ENCODE results near the gene COX6A2. TPM values are rescaled to one million over a fixed set of nuclear protein-coding genes. Genes with fewer than 3 reads are reported as not detected.
A peak's percentile ranks its signal among the peaks of the same experiment; 100 is the strongest.

COX6A2 gene
- total RNA-seq, 1 donor from 2014 or later: not detected

DNA sequence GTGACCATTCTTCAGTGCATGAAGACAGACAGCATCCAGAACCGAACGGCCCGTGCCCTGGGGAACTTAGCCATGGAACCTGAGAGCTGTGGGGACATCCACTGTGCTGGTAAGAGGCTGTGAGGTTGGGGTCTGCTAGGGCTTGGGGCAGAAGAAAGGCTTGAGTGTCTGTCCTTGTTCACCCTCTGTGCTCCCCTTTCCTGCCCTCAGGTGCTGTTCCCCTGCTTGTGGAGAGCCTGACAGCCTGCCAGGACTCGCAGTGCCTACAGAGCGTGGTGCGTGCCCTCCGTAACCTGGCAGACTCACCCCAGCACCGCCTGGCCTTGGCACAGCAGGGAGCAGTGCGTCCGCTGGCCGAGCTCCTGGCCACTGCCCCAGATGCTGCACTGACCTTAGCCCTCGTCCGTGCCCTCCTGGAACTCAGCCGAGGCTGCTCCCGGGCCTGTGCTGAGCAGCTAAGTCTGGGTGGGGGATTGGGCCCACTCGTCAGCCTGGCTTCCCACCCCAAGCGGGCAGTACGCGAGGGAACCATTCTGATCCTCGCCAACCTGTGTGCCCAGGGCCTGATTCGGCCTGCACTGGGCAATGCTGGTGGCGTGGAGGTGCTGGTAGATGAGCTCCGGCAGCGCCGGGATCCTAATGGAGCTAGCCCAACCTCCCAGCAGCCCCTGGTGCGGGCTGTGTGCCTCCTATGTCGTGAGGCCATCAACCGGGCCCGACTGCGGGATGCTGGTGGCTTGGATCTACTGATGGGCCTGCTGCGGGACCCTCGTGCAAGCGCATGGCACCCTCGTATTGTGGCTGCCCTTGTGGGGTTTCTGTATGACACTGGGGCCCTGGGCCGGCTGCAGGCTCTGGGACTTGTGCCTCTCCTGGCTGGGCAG lies 34.0 kb upstream of the COX6A2 start:
- TF ChIP-seq, protein P1, sequence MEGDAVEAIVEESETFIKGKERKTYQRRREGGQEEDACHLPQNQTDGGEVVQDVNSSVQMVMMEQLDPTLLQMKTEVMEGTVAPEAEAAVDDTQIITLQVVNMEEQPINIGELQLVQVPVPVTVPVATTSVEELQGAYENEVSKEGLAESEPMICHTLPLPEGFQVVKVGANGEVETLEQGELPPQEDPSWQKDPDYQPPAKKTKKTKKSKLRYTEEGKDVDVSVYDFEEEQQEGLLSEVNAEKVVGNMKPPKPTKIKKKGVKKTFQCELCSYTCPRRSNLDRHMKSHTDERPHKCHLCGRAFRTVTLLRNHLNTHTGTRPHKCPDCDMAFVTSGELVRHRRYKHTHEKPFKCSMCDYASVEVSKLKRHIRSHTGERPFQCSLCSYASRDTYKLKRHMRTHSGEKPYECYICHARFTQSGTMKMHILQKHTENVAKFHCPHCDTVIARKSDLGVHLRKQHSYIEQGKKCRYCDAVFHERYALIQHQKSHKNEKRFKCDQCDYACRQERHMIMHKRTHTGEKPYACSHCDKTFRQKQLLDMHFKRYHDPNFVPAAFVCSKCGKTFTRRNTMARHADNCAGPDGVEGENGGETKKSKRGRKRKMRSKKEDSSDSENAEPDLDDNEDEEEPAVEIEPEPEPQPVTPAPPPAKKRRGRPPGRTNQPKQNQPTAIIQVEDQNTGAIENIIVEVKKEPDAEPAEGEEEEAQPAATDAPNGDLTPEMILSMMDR (IDR thresholded peaks at IDR 0.05; ENCODE audit: unreplicated experiment): no peak
- Mint-ChIP-seq H3K4me1 (ENCODE audit: unreplicated experiment) (peaks cover 13% of the 10 kb centered on the region), H3K27me3 (ENCODE audit: unreplicated experiment) (peaks cover 32% of the 10 kb centered on the region), H3K27ac (ENCODE audit: unreplicated experiment) (no peak overlapping the region), H3K4me3 (ENCODE audit: unreplicated experiment) (peak overlapping the region; percentile 74), H3K9me3 (ENCODE audit: unreplicated experiment) (no peaks in the 10 kb centered on the region), H3K36me3 (ENCODE audit: low read depth, unreplicated experiment) (peaks cover 15% of the 10 kb centered on the region)
- DNase-seq (ENCODE audit: low spot score): no peak

DNA sequence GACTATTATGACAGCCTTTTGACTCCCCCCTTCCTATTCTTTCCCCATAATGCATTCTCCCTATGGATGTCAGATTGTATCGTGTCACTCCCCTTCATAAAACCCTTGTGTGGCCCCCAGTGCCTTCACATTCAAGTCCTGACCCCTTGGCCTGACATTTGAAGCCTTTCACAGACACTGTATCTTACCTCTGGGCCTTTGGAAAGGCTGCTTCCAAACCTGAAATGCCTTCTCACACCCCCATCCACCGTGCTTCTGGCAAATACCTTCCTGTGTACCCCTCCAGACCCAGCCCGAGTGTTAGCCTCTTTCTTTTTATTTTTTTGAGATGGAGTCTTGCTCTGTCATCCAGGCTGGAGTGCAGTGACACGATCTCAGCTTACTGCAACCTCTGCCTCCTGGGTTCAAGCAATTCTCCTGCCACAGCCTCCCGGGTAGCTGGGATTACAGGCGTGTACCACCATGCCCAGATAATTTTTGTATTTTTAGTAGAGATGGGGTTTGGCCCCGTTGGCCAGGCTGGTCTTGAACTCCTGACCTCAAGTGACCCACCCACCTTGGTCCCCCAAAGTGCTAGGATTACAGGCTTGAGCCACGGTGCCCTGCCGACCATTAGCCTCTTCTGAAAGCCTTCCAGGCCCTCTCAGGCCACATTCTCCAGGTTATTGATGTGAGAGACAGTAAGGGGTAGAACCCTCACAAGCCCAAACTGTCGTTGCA lies 33.2 kb upstream of the COX6A2 start:
- Mint-ChIP-seq H3K36me3 (ENCODE audit: low read depth, unreplicated experiment) (peaks cover 12% of the 10 kb centered on the region), H3K27ac (ENCODE audit: unreplicated experiment) (peak overlapping the region; percentile 84), H3K4me3 (ENCODE audit: unreplicated experiment) (peak overlapping the region; percentile 74), H3K4me1 (ENCODE audit: unreplicated experiment) (peaks cover 12% of the 10 kb centered on the region), H3K9me3 (ENCODE audit: unreplicated experiment) (no peaks in the 10 kb centered on the region), H3K27me3 (ENCODE audit: unreplicated experiment) (peaks cover 30% of the 10 kb centered on the region)
- no peak for DNase-seq (ENCODE audit: low spot score)
- TF ChIP-seq, protein P1 (IDR thresholded peaks at IDR 0.05; ENCODE audit: unreplicated experiment): no peak

DNA sequence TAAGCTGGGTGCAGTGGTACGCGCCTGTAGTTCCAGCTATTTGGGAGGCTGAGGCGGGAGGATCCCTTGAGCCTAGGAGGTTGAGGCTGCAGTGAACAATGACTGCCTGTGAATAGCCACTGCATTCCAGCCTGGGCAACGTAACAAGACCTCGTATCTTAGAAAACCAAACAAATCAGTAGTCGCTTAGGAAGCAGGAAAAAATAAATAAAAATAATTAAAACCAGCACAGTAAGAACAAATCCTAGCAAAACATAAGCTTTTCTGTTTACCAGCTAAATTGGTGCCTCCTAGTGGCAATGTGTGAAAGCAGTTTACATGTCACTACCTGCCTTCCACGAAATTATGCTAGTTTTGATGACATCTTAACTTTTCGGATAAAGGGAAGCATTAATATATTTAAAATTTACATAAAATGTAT lies 32.4 kb upstream of the COX6A2 start:
- Mint-ChIP-seq H3K27ac (ENCODE audit: unreplicated experiment) (peak overlapping the region; percentile 93), H3K9me3 (ENCODE audit: unreplicated experiment) (no peaks in the 10 kb centered on the region), H3K36me3 (ENCODE audit: low read depth, unreplicated experiment) (peaks cover 12% of the 10 kb centered on the region), H3K27me3 (ENCODE audit: unreplicated experiment) (peaks cover 33% of the 10 kb centered on the region), H3K4me3 (ENCODE audit: unreplicated experiment) (peak overlapping the region; percentile 89), H3K4me1 (ENCODE audit: unreplicated experiment) (peaks cover 16% of the 10 kb centered on the region)
- TF ChIP-seq, protein P1 (IDR thresholded peaks at IDR 0.05; ENCODE audit: unreplicated experiment): peak; percentile 57
- DNase-seq (ENCODE audit: low spot score): no peak

DNA sequence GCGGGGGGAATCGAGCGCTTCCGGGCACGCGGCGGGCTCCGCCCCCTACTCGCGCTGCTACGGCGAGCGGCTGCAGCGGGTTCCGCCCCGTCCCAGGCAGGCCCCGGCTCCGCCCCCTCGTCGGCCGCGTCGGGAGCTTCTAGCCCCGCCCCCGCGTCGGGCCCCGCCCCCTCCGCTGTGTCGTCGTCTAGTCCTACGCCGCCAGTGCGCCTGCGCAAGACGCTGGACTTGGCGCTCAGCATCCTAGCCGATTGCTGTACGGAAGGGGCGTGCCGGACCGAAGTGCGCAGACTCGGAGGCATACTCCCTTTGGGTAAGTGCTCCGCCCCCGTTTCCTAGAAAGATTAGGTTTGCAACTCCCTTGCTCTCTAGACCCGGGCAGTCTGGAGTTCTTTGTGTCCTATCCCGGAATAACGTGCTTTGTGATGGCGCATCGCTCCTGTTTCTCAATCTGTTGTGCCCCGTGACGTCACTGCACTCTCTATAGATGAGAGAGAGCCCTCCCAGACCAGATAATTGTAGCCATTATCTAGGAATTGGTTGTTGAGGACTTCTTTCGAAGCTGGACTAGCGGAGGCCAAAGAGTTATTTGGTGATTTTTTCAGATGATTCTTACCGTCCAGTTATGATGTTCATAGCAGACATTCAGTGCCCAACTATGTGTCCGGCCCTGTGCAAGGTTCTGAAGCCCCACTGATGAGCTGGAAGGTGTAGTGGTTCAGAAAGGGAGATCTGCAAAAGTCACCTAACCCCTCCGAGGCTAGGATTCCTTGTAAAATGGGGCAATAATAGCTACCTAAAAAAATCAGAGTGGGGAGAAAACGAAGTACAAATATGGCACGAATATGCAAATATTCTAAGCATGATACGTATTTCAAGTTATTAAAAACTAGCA lies 31.8 kb upstream of the COX6A2 start:
- H3K27ac Mint-ChIP-seq (ENCODE audit: unreplicated experiment): peak overlapping the region; percentile 93
- TF ChIP-seq, protein P1 (IDR thresholded peaks at IDR 0.05; ENCODE audit: unreplicated experiment): no peak
- peak overlapping the region; percentile 91 for H3K4me3 Mint-ChIP-seq (ENCODE audit: unreplicated experiment)
- peaks cover 20% of the 10 kb centered on the region for H3K4me1 Mint-ChIP-seq (ENCODE audit: unreplicated experiment)
- H3K36me3 Mint-ChIP-seq (ENCODE audit: low read depth, unreplicated experiment): peaks cover 5% of the 10 kb centered on the region
- peak; percentile 100 for DNase-seq (ENCODE audit: low spot score)
- no peaks in the 10 kb centered on the region for H3K9me3 Mint-ChIP-seq (ENCODE audit: unreplicated experiment)
- peaks cover 27% of the 10 kb centered on the region for H3K27me3 Mint-ChIP-seq (ENCODE audit: unreplicated experiment)
